ENCODE results near the gene NPB. TPM values are rescaled to one million over a fixed set of nuclear protein-coding genes. Genes with fewer than 3 reads are reported as not detected.

Gene NPB
- polyA plus RNA-seq, 1 donor from 2014 or later: 1.3 TPM

DNA sequence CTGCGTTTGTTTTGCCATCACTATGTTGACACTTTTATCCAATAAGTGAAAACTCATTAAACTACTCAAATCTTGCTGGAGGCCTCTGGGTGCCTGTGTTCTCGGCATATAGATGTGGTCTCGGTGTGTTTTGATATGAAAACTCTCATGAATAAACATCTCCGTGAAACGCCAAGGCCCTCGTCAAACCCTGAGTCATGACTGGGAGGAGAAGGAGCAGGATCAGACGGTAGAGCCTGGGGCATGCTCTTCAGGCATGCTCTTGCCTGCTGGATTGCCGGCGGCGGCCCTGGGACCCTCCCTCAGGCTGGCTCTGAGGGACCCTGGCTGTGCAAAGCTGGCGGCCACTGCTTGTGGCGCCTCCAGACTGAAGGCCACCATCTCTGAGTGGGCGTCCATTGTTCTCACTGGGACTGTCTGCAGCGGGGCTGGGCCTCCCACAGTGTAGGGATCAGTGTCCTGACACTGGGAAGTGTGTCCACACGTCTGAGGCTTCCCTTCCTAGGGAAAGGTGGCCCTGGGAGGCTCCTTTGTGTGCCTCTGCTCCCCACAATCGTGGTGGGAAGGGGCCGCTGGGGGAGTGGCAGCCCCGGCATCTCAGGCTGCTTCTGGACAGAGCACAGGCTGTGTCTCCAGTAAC is 1.7 kb upstream of the NPB start:
- no peak overlapping the region for H2AFZ ChIP-seq (ENCODE audit: low read depth, low read length)
- H3K79me2 ChIP-seq (replicated peaks; ENCODE audit: insufficient read depth, low read length): no peaks in the 10 kb centered on the region
- H3K27ac ChIP-seq (ENCODE audit: low read length): no peak overlapping the region
- peaks cover 19% of the 10 kb centered on the region for H3K27me3 ChIP-seq (ENCODE audit: insufficient read depth, low read depth, low read length)
- H4K20me1 ChIP-seq (ENCODE audit: insufficient read depth): no peaks in the 10 kb centered on the region
- TF ChIP-seq RAD21 (conservative IDR thresholded peaks at IDR 0.05): no peak
- TF ChIP-seq EP300 (conservative IDR thresholded peaks at IDR 0.05; ENCODE audit: poor library complexity, severe bottlenecking): no peak
- no peak for TF ChIP-seq CTCF (IDR thresholded peaks at IDR 0.05; ENCODE audit: poor library complexity, severe bottlenecking)
- no peak for TF ChIP-seq MXI1 (conservative IDR thresholded peaks at IDR 0.05; ENCODE audit: poor library complexity, severe bottlenecking)
- TF ChIP-seq SMC3 (conservative IDR thresholded peaks at IDR 0.05; ENCODE audit: poor library complexity): no peak
- TF ChIP-seq, protein P1, sequence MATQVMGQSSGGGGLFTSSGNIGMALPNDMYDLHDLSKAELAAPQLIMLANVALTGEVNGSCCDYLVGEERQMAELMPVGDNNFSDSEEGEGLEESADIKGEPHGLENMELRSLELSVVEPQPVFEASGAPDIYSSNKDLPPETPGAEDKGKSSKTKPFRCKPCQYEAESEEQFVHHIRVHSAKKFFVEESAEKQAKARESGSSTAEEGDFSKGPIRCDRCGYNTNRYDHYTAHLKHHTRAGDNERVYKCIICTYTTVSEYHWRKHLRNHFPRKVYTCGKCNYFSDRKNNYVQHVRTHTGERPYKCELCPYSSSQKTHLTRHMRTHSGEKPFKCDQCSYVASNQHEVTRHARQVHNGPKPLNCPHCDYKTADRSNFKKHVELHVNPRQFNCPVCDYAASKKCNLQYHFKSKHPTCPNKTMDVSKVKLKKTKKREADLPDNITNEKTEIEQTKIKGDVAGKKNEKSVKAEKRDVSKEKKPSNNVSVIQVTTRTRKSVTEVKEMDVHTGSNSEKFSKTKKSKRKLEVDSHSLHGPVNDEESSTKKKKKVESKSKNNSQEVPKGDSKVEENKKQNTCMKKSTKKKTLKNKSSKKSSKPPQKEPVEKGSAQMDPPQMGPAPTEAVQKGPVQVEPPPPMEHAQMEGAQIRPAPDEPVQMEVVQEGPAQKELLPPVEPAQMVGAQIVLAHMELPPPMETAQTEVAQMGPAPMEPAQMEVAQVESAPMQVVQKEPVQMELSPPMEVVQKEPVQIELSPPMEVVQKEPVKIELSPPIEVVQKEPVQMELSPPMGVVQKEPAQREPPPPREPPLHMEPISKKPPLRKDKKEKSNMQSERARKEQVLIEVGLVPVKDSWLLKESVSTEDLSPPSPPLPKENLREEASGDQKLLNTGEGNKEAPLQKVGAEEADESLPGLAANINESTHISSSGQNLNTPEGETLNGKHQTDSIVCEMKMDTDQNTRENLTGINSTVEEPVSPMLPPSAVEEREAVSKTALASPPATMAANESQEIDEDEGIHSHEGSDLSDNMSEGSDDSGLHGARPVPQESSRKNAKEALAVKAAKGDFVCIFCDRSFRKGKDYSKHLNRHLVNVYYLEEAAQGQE (IDR thresholded peaks at IDR 0.05; ENCODE audit: borderline replicate concordance): no peak
- TF ChIP-seq EZH2 (IDR thresholded peaks at IDR 0.05; ENCODE audit: borderline replicate concordance, insufficient read depth, low read length, poor library complexity, severe bottlenecking): no peak
- TF ChIP-seq TAF1 (IDR thresholded peaks at IDR 0.05; ENCODE audit: low read depth): no peak
- TF ChIP-seq POLR2AphosphoS5 (IDR thresholded peaks at IDR 0.05): no peak
- H3K36me3 ChIP-seq (ENCODE audit: insufficient read depth, low read length): no peaks in the 10 kb centered on the region
- no peaks in the 10 kb centered on the region for H3K9me3 ChIP-seq (ENCODE audit: low read length)
- no peak overlapping the region for H3K9ac ChIP-seq (ENCODE audit: low read length)
- no peaks in the 10 kb centered on the region for H3F3A ChIP-seq (ENCODE audit: insufficient read depth, low read length, poor library complexity, severe bottlenecking)
- H3K4me2 ChIP-seq (ENCODE audit: low read length): no peak overlapping the region
- no peaks in the 10 kb centered on the region for H3K9me2 ChIP-seq (ENCODE audit: insufficient read depth, low read length)
- H3K4me3 ChIP-seq (ENCODE audit: low read length): no peak overlapping the region

DNA sequence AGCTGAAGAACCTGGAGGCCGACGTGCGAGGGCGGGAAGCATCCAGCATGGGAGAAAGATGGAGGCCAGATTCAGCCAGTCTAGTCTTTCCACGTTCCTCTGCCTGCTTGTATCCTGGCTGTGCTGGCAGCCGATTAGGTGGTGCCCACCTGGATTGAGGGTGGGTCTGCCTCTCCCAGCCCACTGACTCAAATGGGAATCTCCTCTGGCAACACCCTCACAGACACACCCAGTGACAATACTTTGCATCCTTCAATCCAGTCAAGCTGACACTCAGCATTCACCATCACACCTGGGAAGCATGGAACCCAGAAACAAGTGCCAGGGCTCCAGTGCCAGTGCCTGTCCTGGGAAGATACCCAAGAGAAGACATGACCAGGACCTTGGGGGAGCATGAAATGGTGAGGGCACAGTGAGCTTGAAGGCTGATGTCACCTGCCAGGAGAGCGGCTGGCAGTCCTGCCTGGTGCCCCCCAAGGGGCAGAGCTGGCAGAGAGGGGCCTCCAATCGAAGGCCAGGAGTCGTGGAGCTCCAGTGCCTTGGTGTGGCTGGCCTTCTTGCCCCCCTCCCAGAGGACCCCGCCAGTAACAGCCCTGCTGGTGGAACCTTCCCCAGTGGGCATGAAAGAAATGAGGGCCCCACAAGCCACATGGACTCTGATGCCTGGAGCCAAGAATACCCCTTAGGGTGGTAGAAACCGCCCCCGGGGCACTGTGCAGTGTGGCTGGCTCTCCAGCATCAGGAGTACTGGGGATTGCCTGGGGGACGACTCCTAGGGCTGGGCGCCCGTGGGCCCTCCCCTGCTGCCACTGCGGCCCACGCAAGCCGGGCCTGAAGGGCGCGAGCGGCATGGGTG is 643 bp upstream of the NPB start:
- no peak overlapping the region for H2AFZ ChIP-seq (ENCODE audit: low read depth, low read length)
- H4K20me1 ChIP-seq (ENCODE audit: insufficient read depth): no peaks in the 10 kb centered on the region
- peak overlapping the region; percentile 18 for H3K4me3 ChIP-seq (ENCODE audit: low read length)
- H3K9me3 ChIP-seq (ENCODE audit: low read length): no peaks in the 10 kb centered on the region
- H3K4me2 ChIP-seq (ENCODE audit: low read length): no peak overlapping the region
- H3K79me2 ChIP-seq (replicated peaks; ENCODE audit: insufficient read depth, low read length): no peaks in the 10 kb centered on the region
- H3K27ac ChIP-seq (ENCODE audit: low read length): no peak overlapping the region
- H3K36me3 ChIP-seq (ENCODE audit: insufficient read depth, low read length): no peaks in the 10 kb centered on the region
- no peaks in the 10 kb centered on the region for H3F3A ChIP-seq (ENCODE audit: insufficient read depth, low read length, poor library complexity, severe bottlenecking)
- H3K9ac ChIP-seq (ENCODE audit: low read length): no peak overlapping the region
- H3K9me2 ChIP-seq (ENCODE audit: insufficient read depth, low read length): no peaks in the 10 kb centered on the region
- peaks cover 19% of the 10 kb centered on the region for H3K27me3 ChIP-seq (ENCODE audit: insufficient read depth, low read depth, low read length)
- TF ChIP-seq MXI1 (conservative IDR thresholded peaks at IDR 0.05; ENCODE audit: poor library complexity, severe bottlenecking): no peak
- TF ChIP-seq TAF1 (IDR thresholded peaks at IDR 0.05; ENCODE audit: low read depth): no peak
- no peak for TF ChIP-seq CTCF (IDR thresholded peaks at IDR 0.05; ENCODE audit: poor library complexity, severe bottlenecking)
- TF ChIP-seq POLR2AphosphoS5 (IDR thresholded peaks at IDR 0.05): no peak
- TF ChIP-seq, protein P1 (IDR thresholded peaks at IDR 0.05; ENCODE audit: borderline replicate concordance): no peak
- no peak for TF ChIP-seq EP300 (conservative IDR thresholded peaks at IDR 0.05; ENCODE audit: poor library complexity, severe bottlenecking)
- no peak for TF ChIP-seq EZH2 (IDR thresholded peaks at IDR 0.05; ENCODE audit: borderline replicate concordance, insufficient read depth, low read length, poor library complexity, severe bottlenecking)
- no peak for TF ChIP-seq SMC3 (conservative IDR thresholded peaks at IDR 0.05; ENCODE audit: poor library complexity)
